Uterus (tissue), 4 donors: Measurements from ENCODE around the gene ELOVL5. TPM values are rescaled to one million over a fixed set of nuclear protein-coding genes. Genes with fewer than 3 reads are reported as not detected.

Source experiments
- DNase-seq, 2 donors: peaks; one replicate each; pipeline ENCODE4 v3.0.0-alpha.2; 2019 to 2020
- H3K27ac ChIP-seq, 2 donors: fragments of 200-600 bp; sonication (generic); 1 replicate in 1 of 2; 2 replicates in 1 of 2; pipeline ENCODE4 v1.5.1; 2016 to 2018
- H3K27me3 ChIP-seq, 2 donors: fragments of 200-600 bp; sonication (generic); one replicate each; pipeline ENCODE4 v1.5.1; 2018 to 2019; ENCODE audit warnings: control low read depth in 1 of 2
- H3K36me3 ChIP-seq, 2 donors: fragments of 200-600 bp; sonication (generic); one replicate each; pipeline ENCODE4 v1.5.1; 2019; ENCODE audit warnings: control low read depth in 1 of 2
- H3K4me1 ChIP-seq, 2 donors: fragments of 200-600 bp; sonication (generic); one replicate each; pipeline ENCODE4 v1.5.1; 2018 to 2019; ENCODE audit warnings: control low read depth in 1 of 2
- H3K4me3 ChIP-seq, 2 donors: fragments of 200-600 bp; sonication (generic); 1 replicate in 1 of 2; 2 replicates in 1 of 2; pipeline ENCODE4 v1.5.1; 2018 to 2019; ENCODE audit warnings: mild to moderate bottlenecking in 1 of 2
- H3K9me3 ChIP-seq, 2 donors: fragments of 200-600 bp; sonication (generic); one replicate each; pipeline ENCODE4 v1.5.1; 2019; ENCODE audit warnings: control low read depth in 1 of 2
- CTCF ChIP-seq, 4 experiments: fragments of 200-600 bp in 2 of 4; fragments of 450-650 bp in 2 of 4; sonication (generic) in 2 of 4; IDR thresholded peaks; one replicate each; pipeline ENCODE4 v1.5.1; 2016 to 2019; ENCODE audit warnings: antibody characterized with exemption in 4 of 4, mild to moderate bottlenecking in 2 of 4, moderate library complexity in 1 of 4
- POLR2A ChIP-seq, 2 donors: fragments of 450-650 bp; IDR thresholded peaks; one replicate each; pipeline ENCODE4 v1.6.1; 2016; ENCODE audit warnings: antibody characterized with exemption in 2 of 2, mild to moderate bottlenecking in 1 of 2, moderate library complexity in 1 of 2
- intact Hi-C: fragments of 100-400 bp; cut with DNase I; formaldehyde crosslinking; loops from one replicate; pipeline ENCODE4 v1.15.1; 2023; ENCODE audit warnings: low total_unique reads
- total RNA-seq, 4 donors: library from RNA; depleted of rRNA in 3 of 4; stranded (reverse); fragments of >200 nt in 3 of 4; gene quantifications; one replicate each; pipeline versions ENCODE4 v1.1.0 to v1.2.4, GENCODE V29; 2014 to 2023
- donor health status: DM: yes; HTN: yes; CAD: no.

ELOVL5 gene
- total RNA-seq, 4 donors from 2014 or later = 26.4 to 80.7 (median 48.4) TPM

GRCh38 chr6:53240761-53241160, 108.0 kb downstream of the ELOVL5 start:
- Histone ChIP-seq H3K9me3 (no peaks in the 10 kb centered on the region), H3K27me3 (no peaks in the 10 kb centered on the region), H3K4me1 (no peaks in the 10 kb centered on the region), H3K36me3 (no peaks in the 10 kb centered on the region), H3K4me3 (no peak overlapping the region), H3K27ac (no peak overlapping the region)
- intact Hi-C loops = no loop called here
- DNase-seq = no peak
- TF ChIP-seq CTCF (IDR thresholded peaks at IDR 0.05) (no peak), POLR2A (IDR thresholded peaks at IDR 0.05) (no peak)

GRCh38 chr6:53240139-53240538, 108.6 kb downstream of the ELOVL5 start:
- TF ChIP-seq POLR2A (IDR thresholded peaks at IDR 0.05) (no peak), CTCF (IDR thresholded peaks at IDR 0.05) (no peak)
- Histone ChIP-seq H3K27me3 (no peaks in the 10 kb centered on the region), H3K36me3 (no peaks in the 10 kb centered on the region), H3K27ac (no peak overlapping the region), H3K9me3 (no peaks in the 10 kb centered on the region), H3K4me1 (no peaks in the 10 kb centered on the region), H3K4me3 (no peak overlapping the region)
- DNase-seq = no peak
- intact Hi-C loops = no loop called here

GRCh38 chr6:53239526-53239925, 109.2 kb downstream of the ELOVL5 start:
- H3K4me1 ChIP-seq = no peaks in the 10 kb centered on the region
- no peak overlapping the region for H3K4me3 ChIP-seq
- DNase-seq = no peak
- intact Hi-C loops = no loop called here
- TF ChIP-seq POLR2A (IDR thresholded peaks at IDR 0.05) (no peak), CTCF (IDR thresholded peaks at IDR 0.05) (no peak)
- no peaks in the 10 kb centered on the region for H3K36me3 ChIP-seq
- H3K27ac ChIP-seq = no peak overlapping the region
- H3K9me3 ChIP-seq = no peaks in the 10 kb centered on the region
- no peaks in the 10 kb centered on the region for H3K27me3 ChIP-seq

GRCh38 chr6:53238311-53238710, 110.4 kb downstream of the ELOVL5 start:
- Histone ChIP-seq H3K4me3 (no peak overlapping the region), H3K27ac (no peak overlapping the region), H3K9me3 (no peaks in the 10 kb centered on the region), H3K27me3 (no peaks in the 10 kb centered on the region), H3K36me3 (no peaks in the 10 kb centered on the region), H3K4me1 (no peaks in the 10 kb centered on the region)
- no peak for DNase-seq
- intact Hi-C loops = no loop called here
- TF ChIP-seq CTCF (IDR thresholded peaks at IDR 0.05) = no peak
- no peak for TF ChIP-seq POLR2A (IDR thresholded peaks at IDR 0.05)

- Histone ChIP-seq H3K27me3 (no peaks in the 10 kb centered on the region), H3K4me1 (no peaks in the 10 kb centered on the region), H3K9me3 (no peaks in the 10 kb centered on the region), H3K36me3 (no peaks in the 10 kb centered on the region), H3K4me3 (no peak overlapping the region), H3K27ac (no peak overlapping the region)
- TF ChIP-seq POLR2A (IDR thresholded peaks at IDR 0.05) = no peak
- TF ChIP-seq CTCF (IDR thresholded peaks at IDR 0.05) = no peak
- no peak for DNase-seq
- intact Hi-C loops = no loop called here
Observed at GRCh38 chr6:53236241-53236640, 112.5 kb downstream of the ELOVL5 start.
